SU-DHL-6 (cell line): ENCODE measurements around the gene COG5.
A peak's percentile ranks its signal among the peaks of the same experiment; 100 is the strongest.

ENCODE experiments used
- H2AFZ ChIP-seq: fragments of 200-600 bp; sonication (generic); 2 replicates; pipeline ENCODE4 v1.6.1; 2014; ENCODE audit warnings: low read depth, mild to moderate bottlenecking, moderate library complexity, mixed read lengths, antibody characterized with exemption, low read length; ENCODE audit not compliant: severe bottlenecking
- H3F3A ChIP-seq: fragments of 200-600 bp; shearing (Covaris generic); 2 replicates; pipeline ENCODE4 v1.6.0; 2016; ENCODE audit warnings: antibody characterized with exemption, mild to moderate bottlenecking; ENCODE audit not compliant: insufficient read depth
- H3K27ac ChIP-seq: fragments of 200-600 bp; sonication (generic); 2 replicates; pipeline ENCODE4 v1.5.1; 2016; ENCODE audit warnings: low read depth, mild to moderate bottlenecking, low read length, moderate library complexity, mixed read lengths
- H3K27me3 ChIP-seq: fragments of 200-600 bp; sonication (generic), shearing (Covaris generic); 2 replicates; pipeline ENCODE4 v1.6.0; 2014; ENCODE audit warnings: mild to moderate bottlenecking, low read length
- H3K36me3 ChIP-seq: fragments of 200-600 bp; sonication (generic); 2 replicates; pipeline ENCODE4 v1.6.1; 2014; ENCODE audit warnings: mild to moderate bottlenecking, low read length, mixed read lengths
- H3K4me2 ChIP-seq: fragments of 300-600, 200-600 bp; shearing (Covaris generic), sonication (generic); 2 replicates; pipeline ENCODE4 v1.6.0; 2014; ENCODE audit warnings: low read length, low read depth, mild to moderate bottlenecking; ENCODE audit not compliant: poor library complexity, severe bottlenecking
- H3K4me3 ChIP-seq: fragments of 200-600 bp; sonication (generic); 2 replicates; pipeline ENCODE4 v1.5.1; 2014; ENCODE audit warnings: antibody characterized with exemption, low read length, mild to moderate bottlenecking, mixed read lengths; ENCODE audit not compliant: insufficient read depth, poor library complexity, severe bottlenecking
- H3K79me2 ChIP-seq: fragments of 200-600 bp; sonication (generic); 2 replicates; pipeline ENCODE4 v1.6.1; 2014; ENCODE audit warnings: mild to moderate bottlenecking, low read length, moderate library complexity; ENCODE audit not compliant: insufficient read depth
- H3K9ac ChIP-seq: fragments of 200-600 bp; sonication (generic); 2 replicates; pipeline ENCODE4 v1.7.0; 2014; ENCODE audit warnings: mild to moderate bottlenecking, low read length
- H3K9me2 ChIP-seq: fragments of 200-600 bp; sonication (generic); replicated peaks from 2 replicates; pipeline ENCODE4 v1.6.1; 2014; ENCODE audit warnings: low read length; ENCODE audit not compliant: insufficient read depth
- H3K9me3 ChIP-seq: fragments of 200-600 bp; sonication (generic); 2 replicates; pipeline ENCODE4 v1.6.1; 2014; ENCODE audit warnings: low read length, mixed read lengths; ENCODE audit not compliant: insufficient read depth
- H4K20me1 ChIP-seq: fragments of 200-600 bp; sonication (generic); 2 replicates; pipeline ENCODE4 v1.6.1; 2014; ENCODE audit warnings: low read depth, mild to moderate bottlenecking, antibody characterized with exemption, low read length, moderate library complexity, mixed read lengths
- EZH2phosphoT487 ChIP-seq: fragments of 200-600 bp; sonication (generic), shearing (Covaris generic); conservative IDR thresholded peaks from 2 replicates; pipeline ENCODE4 v1.6.1; 2018; ENCODE audit warnings: mild to moderate bottlenecking, antibody characterized with exemption, low read length, moderate library complexity, mixed read lengths
- TF ChIP-seq, protein P1 (sequence below): fragments of 200-600 bp; sonication (generic); IDR thresholded peaks from one replicate; pipeline ENCODE4 v1.5.1; 2017; ENCODE audit warnings: antibody characterized with exemption, mild to moderate bottlenecking, low read length, moderate library complexity; ENCODE audit not compliant: insufficient read depth, poor library complexity, severe bottlenecking

The COG5 gene

DNA sequence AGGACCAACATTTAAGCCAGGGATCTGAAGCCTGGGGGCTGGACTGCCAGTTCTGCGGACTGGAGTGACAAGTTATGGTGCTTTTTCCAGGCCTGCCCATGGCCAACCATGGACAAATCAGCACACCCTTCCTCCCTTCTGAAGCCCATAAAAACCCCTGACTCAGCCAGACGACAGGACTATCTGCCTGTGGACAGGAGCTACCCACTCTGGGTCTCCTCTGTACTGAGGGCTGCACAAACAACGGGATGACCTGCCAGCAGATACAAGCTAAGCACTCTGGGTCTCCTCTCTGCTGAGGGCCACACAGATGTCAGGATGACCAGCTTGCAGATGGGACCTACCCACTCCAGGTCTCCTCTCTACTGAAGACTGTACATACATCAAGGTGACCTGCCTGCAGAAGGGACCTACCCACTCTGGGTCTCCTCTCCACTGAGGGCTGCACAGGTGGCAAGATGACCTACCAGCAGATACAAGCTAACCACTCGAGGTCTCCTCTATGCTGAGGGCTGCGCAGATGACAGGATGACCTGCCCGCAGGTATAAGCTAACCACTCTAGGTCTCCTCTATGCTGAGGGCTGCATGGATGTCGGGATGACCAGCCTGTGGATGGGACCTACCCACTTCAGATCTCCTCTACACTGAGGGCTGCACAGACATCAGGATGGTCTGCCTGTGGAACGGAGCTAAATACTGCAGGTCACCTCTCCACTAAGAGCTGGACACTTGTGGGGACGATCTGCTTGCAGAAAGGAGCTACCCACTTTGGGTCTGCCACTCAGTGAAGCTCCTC, 204.0 kb downstream of the COG5 start:
- Histone ChIP-seq H2AFZ (no peak overlapping the region), H3K4me3 (peak overlapping the region; percentile 13), H3K9ac (no peak overlapping the region), H3K4me2 (no peak overlapping the region), H3K9me3 (peaks cover 22% of the 10 kb centered on the region; the same call in 1 of the 2 replicates), H3K36me3 (peaks cover 28% of the 10 kb centered on the region), H3K27ac (no peak overlapping the region), H3K79me2 (no peaks in the 10 kb centered on the region), H3K9me2 (no peaks in the 10 kb centered on the region), H3F3A (no peaks in the 10 kb centered on the region), H4K20me1 (no peaks in the 10 kb centered on the region), H3K27me3 (no peaks in the 10 kb centered on the region)
- no peak for TF ChIP-seq EZH2phosphoT487
- TF ChIP-seq, protein P1, sequence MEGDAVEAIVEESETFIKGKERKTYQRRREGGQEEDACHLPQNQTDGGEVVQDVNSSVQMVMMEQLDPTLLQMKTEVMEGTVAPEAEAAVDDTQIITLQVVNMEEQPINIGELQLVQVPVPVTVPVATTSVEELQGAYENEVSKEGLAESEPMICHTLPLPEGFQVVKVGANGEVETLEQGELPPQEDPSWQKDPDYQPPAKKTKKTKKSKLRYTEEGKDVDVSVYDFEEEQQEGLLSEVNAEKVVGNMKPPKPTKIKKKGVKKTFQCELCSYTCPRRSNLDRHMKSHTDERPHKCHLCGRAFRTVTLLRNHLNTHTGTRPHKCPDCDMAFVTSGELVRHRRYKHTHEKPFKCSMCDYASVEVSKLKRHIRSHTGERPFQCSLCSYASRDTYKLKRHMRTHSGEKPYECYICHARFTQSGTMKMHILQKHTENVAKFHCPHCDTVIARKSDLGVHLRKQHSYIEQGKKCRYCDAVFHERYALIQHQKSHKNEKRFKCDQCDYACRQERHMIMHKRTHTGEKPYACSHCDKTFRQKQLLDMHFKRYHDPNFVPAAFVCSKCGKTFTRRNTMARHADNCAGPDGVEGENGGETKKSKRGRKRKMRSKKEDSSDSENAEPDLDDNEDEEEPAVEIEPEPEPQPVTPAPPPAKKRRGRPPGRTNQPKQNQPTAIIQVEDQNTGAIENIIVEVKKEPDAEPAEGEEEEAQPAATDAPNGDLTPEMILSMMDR, result no peak

DNA sequence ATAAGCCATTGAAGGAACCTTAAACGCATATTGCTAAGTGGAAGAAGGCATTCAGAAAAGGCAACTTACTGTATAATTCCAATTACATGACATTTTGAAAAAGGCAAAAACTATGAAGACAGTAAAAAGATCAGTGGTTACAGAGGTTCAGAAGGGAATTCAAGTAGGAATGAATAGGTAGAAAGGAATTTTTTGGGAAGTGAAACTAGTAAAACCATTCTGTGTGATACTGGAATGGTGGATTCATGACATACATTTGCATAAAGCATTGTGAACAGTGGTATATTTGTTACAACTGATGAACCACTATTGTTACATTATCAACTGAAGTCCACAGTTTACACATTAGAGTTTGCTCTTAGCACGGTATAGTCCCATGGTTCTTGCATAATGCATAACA, 208.1 kb downstream of the COG5 start:
- peaks cover 14% of the 10 kb centered on the region for H3K36me3 ChIP-seq
- no peak overlapping the region for H3K4me3 ChIP-seq
- H3K9me2 ChIP-seq, result no peaks in the 10 kb centered on the region
- H3K79me2 ChIP-seq, result no peaks in the 10 kb centered on the region
- H3K9ac ChIP-seq, result no peak overlapping the region
- peaks cover 17% of the 10 kb centered on the region; the same call in 1 of the 2 replicates for H3K9me3 ChIP-seq
- TF ChIP-seq, protein P1, result no peak
- no peak for TF ChIP-seq EZH2phosphoT487
- H2AFZ ChIP-seq, result no peak overlapping the region
- H3K4me2 ChIP-seq, result no peak overlapping the region
- H3K27me3 ChIP-seq, result no peaks in the 10 kb centered on the region
- H3F3A ChIP-seq, result no peaks in the 10 kb centered on the region
- H3K27ac ChIP-seq, result no peak overlapping the region
- no peaks in the 10 kb centered on the region for H4K20me1 ChIP-seq

DNA sequence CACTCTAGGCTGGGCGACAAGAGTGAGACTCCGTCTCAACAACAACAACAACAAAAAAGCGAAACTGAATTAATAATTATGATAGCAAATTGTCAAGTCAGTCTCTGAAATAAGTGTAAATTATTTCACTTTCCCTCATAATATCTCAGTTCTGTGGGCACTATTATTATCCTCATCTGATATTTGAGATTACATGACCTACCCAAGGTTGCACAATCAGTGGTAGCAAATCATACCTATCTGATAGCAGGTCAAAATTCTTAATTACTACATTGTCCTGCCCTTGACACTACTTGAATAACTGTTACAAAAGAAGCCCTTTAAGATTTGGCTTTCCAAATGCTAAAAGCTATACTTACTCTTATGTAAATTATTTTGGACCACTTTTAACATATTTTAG, 209.1 kb downstream of the COG5 start:
- H3K9me2 ChIP-seq, result no peaks in the 10 kb centered on the region
- no peak overlapping the region for H3K27ac ChIP-seq
- H3K27me3 ChIP-seq, result no peaks in the 10 kb centered on the region

More for the DNA sequence above, 209.1 kb downstream of the COG5 start:
- Histone ChIP-seq H3K36me3 (peaks cover 5% of the 10 kb centered on the region; the same call in 1 of the 2 replicates), H3K4me3 (no peak overlapping the region), H3K79me2 (no peaks in the 10 kb centered on the region), H3K4me2 (no peak overlapping the region), H3K9ac (no peak overlapping the region), H3F3A (no peaks in the 10 kb centered on the region), H2AFZ (no peak overlapping the region), H4K20me1 (no peaks in the 10 kb centered on the region), H3K9me3 (peaks cover 7% of the 10 kb centered on the region; the same call in 1 of the 2 replicates)
- TF ChIP-seq EZH2phosphoT487, result no peak
- TF ChIP-seq, protein P1, result no peak
